Adrenal gland (tissue), 5 donors: Measurements from ENCODE around the gene NBEAL2.

ENCODE experiments used
- CTCF ChIP-seq, 6 experiments: fragments of 450-650 bp in 4 of 6; fragments of 200-600 bp in 2 of 6; sonication (generic) in 1 of 6; IDR thresholded peaks; 1 replicate in 5 of 6; 2 replicates in 1 of 6; pipeline versions ENCODE4 v1.5.1 to v1.8.0; 2016 to 2021; ENCODE audit warnings: antibody characterized with exemption in 6 of 6, mild to moderate bottlenecking in 2 of 6, moderate library complexity in 1 of 6
- POLR2A ChIP-seq, 2 donors: fragments of 450-650 bp; IDR thresholded peaks; one replicate each; pipeline ENCODE4 v1.6.1; 2017; ENCODE audit warnings: antibody characterized with exemption in 2 of 2, mild to moderate bottlenecking in 2 of 2, moderate library complexity in 1 of 2
- donor health status: DM: no; HTN: no; CAD: no.

- TF ChIP-seq POLR2A (IDR thresholded peaks at IDR 0.05) (no peak), CTCF (IDR thresholded peaks at IDR 0.05) (no peak)
These were observed 19.3 kb upstream of the NBEAL2 start for GRCh38 chr3:46960081-46960701.
